K562 (cell line): Measurements from ENCODE around the gene GRB2. TPM values are rescaled to one million over a fixed set of nuclear protein-coding genes. Genes with fewer than 3 reads are reported as not detected.

ENCODE experiments used
- BACH1 ChIP-seq: fragments of 200-800 bp; sonication (Bioruptor generic); IDR thresholded peaks from 2 replicates; pipeline ENCODE4 v1.6.1; 2016; ENCODE audit warnings: missing genetic modification characterization, missing compliant biosample characterization
- GATA2 ChIP-seq: sonication (generic); formaldehyde crosslinking; IDR thresholded peaks from 2 replicates; pipeline ENCODE4 v1.4.0; 2020; ENCODE audit warnings: mild to moderate bottlenecking, missing genetic modification reagents
- ILK ChIP-seq: fragments of 450-650 bp; IDR thresholded peaks from 2 replicates; pipeline ENCODE4 v1.6.1; 2016; ENCODE audit warnings: missing genetic modification characterization, low read depth, mild to moderate bottlenecking, missing compliant biosample characterization, moderate library complexity, borderline replicate concordance
- MED1 ChIP-seq: sonication (generic); formaldehyde crosslinking; IDR thresholded peaks from 2 replicates; pipeline ENCODE4 v1.8.1; 2023; ENCODE audit warnings: missing genetic modification reagents, borderline replicate concordance
- MTA2 ChIP-seq: fragments of 450-650 bp; IDR thresholded peaks from 2 replicates; pipeline ENCODE4 v1.6.1; 2016; ENCODE audit warnings: low read depth
- NRF1 ChIP-seq, 2 experiments: fragments of 450-650 bp; IDR thresholded peaks in 1 of 2; conservative IDR thresholded peaks in 1 of 2; 2 replicates each; pipeline ENCODE4 v1.6.1; 2014; ENCODE audit warnings: mild to moderate bottlenecking in 2 of 2
- SNIP1 ChIP-seq: fragments of 450-650 bp; IDR thresholded peaks from 2 replicates; pipeline ENCODE4 v1.7.1; 2017; ENCODE audit warnings: low read depth, mild to moderate bottlenecking
- SOX6 ChIP-seq: fragments of 450-650 bp; IDR thresholded peaks from 2 replicates; pipeline ENCODE4 v1.6.1; 2014; ENCODE audit warnings: mild to moderate bottlenecking
- TARDBP ChIP-seq: fragments of 450-650 bp; IDR thresholded peaks from 2 replicates; pipeline ENCODE4 v1.6.1; 2016
- XRCC4 ChIP-seq: IDR thresholded peaks from one replicate; pipeline ENCODE4 v1.6.1; 2011; ENCODE audit not compliant: insufficient read depth, insufficient read length; ENCODE audit errors: extremely low read depth
- ZBTB8A ChIP-seq: fragments of 450-650 bp; IDR thresholded peaks from 2 replicates; pipeline ENCODE4 v1.6.1; 2018; ENCODE audit warnings: mild to moderate bottlenecking, moderate library complexity; ENCODE audit not compliant: partially characterized antibody
- ZC3H4 ChIP-seq: sonication (generic); formaldehyde crosslinking; IDR thresholded peaks from 2 replicates; pipeline ENCODE4 v1.9.0; 2021; ENCODE audit warnings: missing genetic modification reagents, borderline replicate concordance
- ZNF253 ChIP-seq: fragments of 250-450 bp; sonication (Bioruptor Pico); conservative IDR thresholded peaks from 2 replicates; pipeline ENCODE4 v1.6.1; 2021; ENCODE audit warnings: mild to moderate bottlenecking
- ZNF436 ChIP-seq: fragments of 250-450, 450-650 bp; sonication (Bioruptor Pico); formaldehyde crosslinking; IDR thresholded peaks from 2 replicates; pipeline ENCODE4 v1.7.0; 2020; ENCODE audit warnings: mild to moderate bottlenecking
- polyA plus RNA-seq, 8 experiments: library from polyadenylated mRNA; depleted of rRNA in 4 of 8; stranded (reverse) in 5 of 8; unstranded in 3 of 8; fragments of >200 nt; fragmentation: Nextera tagmentation in 2 of 8; fragmentation: Illumina TruSeq in 1 of 8; extraction: Ambion mirVana in 2 of 8; extraction: Trizol in 1 of 8; gene quantifications; 2 replicates each; pipeline versions ENCODE4 v1.2.1 to v1.2.3, GENCODE V29; 2011 to 2014; ENCODE audit warnings: inconsistent platforms in 1 of 8, missing spikeins in 1 of 8
- total RNA-seq, 7 experiments: library from RNA; depleted of rRNA in 6 of 7; stranded (reverse); fragments of >200 nt in 6 of 7; fragmentation: Illumina TruSeq in 2 of 7; extraction: Trizol in 2 of 7; gene quantifications; 2 replicates each; pipeline versions ENCODE4 v1.2.1 to v1.2.3, GENCODE V29; 2011 to 2021; ENCODE audit warnings: low replicate concordance in 1 of 7
- TF ChIP-seq, protein P1 (sequence below): fragments of 450-650 bp; IDR thresholded peaks from 2 replicates; pipeline ENCODE4 v1.6.1; 2016; ENCODE audit warnings: borderline replicate concordance
- TF ChIP-seq, protein P2 (sequence below): IDR thresholded peaks from 2 replicates; pipeline ENCODE4 v1.6.1; 2016; ENCODE audit warnings: missing genetic modification characterization, missing compliant biosample characterization
- TF ChIP-seq, protein P3 (sequence below): sonication (generic); formaldehyde crosslinking; IDR thresholded peaks from 2 replicates; pipeline ENCODE4 v1.5.0; 2020; ENCODE audit warnings: missing genetic modification reagents
- TF ChIP-seq, protein P4 (sequence below): fragments of 250-450 bp; sonication (Bioruptor Pico); IDR thresholded peaks from 2 replicates; pipeline ENCODE4 v1.4.0; 2020; ENCODE audit warnings: borderline replicate concordance
- TF ChIP-seq, protein P5 (sequence below), 2 experiments: IDR thresholded peaks in 1 of 2; conservative IDR thresholded peaks in 1 of 2; 2 replicates each; pipeline ENCODE4 v1.6.1; 2016; ENCODE audit warnings: low read depth in 2 of 2, mild to moderate bottlenecking in 1 of 2, missing compliant biosample characterization in 1 of 2, missing genetic modification characterization in 1 of 2, moderate library complexity in 1 of 2

Gene GRB2
- total and polyA plus RNA-seq, 9 of the 15 experiments (the other 6 are each of a cell fraction or from before 2014, with no cell fraction given), result 57.2 to 136 (median 84.8) TPM

DNA sequence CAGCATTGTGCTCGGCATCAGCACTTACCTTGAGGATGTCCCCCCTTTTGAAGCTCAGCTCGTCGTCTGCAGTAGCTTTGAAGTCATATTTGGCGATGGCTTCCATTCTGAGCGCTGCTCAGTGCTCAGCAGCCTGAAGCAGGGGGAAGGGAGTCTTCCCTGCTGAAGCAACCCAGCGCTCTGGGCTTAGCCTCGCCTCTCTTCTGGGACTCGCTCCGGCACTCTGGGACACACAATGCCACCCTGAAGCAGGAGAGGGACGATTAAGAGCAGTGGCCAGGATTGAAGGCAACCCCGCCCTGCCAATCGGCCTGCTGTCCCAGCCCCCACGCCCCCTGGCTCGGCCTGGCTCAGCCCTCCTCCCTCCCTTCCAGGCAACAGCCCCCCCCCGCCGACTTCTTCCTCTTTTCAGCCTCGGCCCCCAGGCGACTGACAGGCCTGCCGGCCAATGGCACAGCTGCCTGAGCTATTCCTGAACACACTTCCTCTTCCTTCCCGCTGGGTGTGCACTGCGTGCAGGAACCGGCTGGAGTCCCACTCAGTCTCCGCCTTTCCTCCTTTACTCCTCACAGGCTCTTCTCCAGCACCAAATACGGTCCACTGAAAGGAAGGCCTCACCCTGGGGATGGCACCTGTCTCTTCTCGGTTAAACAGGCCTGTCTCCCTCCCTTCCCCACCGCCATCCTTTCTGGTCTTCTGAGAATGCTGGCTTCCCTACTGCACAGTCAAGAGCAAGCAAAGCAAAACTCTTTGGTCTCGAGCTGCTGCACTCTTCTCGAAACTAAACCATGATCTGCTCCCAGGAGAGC is 11.8 kb downstream of the GRB2 start (continued):
- TF ChIP-seq, protein P1, sequence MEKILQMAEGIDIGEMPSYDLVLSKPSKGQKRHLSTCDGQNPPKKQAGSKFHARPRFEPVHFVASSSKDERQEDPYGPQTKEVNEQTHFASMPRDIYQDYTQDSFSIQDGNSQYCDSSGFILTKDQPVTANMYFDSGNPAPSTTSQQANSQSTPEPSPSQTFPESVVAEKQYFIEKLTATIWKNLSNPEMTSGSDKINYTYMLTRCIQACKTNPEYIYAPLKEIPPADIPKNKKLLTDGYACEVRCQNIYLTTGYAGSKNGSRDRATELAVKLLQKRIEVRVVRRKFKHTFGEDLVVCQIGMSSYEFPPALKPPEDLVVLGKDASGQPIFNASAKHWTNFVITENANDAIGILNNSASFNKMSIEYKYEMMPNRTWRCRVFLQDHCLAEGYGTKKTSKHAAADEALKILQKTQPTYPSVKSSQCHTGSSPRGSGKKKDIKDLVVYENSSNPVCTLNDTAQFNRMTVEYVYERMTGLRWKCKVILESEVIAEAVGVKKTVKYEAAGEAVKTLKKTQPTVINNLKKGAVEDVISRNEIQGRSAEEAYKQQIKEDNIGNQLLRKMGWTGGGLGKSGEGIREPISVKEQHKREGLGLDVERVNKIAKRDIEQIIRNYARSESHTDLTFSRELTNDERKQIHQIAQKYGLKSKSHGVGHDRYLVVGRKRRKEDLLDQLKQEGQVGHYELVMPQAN, result peak; percentile 84; the same call in 1 of the 2 replicates
- no peak for TF ChIP-seq ZBTB8A
- TF ChIP-seq MTA2, result no peak
- no peak for TF ChIP-seq GATA2 (CRISPR knock-in tag)
- TF ChIP-seq BACH1, result no peak
- no peak for TF ChIP-seq ZC3H4 (CRISPR knock-in tag)
- no peak; the same call in 1 of the 2 replicates for TF ChIP-seq TARDBP
- TF ChIP-seq SNIP1, result no peak
- TF ChIP-seq, protein P2, sequence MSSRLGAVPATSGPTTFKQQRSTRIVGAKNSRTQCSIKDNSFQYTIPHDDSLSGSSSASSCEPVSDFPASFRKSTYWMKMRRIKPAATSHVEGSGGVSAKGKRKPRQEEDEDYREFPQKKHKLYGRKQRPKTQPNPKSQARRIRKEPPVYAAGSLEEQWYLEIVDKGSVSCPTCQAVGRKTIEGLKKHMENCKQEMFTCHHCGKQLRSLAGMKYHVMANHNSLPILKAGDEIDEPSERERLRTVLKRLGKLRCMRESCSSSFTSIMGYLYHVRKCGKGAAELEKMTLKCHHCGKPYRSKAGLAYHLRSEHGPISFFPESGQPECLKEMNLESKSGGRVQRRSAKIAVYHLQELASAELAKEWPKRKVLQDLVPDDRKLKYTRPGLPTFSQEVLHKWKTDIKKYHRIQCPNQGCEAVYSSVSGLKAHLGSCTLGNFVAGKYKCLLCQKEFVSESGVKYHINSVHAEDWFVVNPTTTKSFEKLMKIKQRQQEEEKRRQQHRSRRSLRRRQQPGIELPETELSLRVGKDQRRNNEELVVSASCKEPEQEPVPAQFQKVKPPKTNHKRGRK (tag), result no peak
- TF ChIP-seq, protein P3, sequence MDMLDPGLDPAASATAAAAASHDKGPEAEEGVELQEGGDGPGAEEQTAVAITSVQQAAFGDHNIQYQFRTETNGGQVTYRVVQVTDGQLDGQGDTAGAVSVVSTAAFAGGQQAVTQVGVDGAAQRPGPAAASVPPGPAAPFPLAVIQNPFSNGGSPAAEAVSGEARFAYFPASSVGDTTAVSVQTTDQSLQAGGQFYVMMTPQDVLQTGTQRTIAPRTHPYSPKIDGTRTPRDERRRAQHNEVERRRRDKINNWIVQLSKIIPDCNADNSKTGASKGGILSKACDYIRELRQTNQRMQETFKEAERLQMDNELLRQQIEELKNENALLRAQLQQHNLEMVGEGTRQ (CRISPR knock-in tag), result no peak
- peak in 1 of 2 experiments; percentile 8; a peak in 1 of 4 replicates for TF ChIP-seq NRF1 (conservative IDR thresholded peaks at IDR 0.05 in 1 of 2, IDR thresholded peaks at IDR 0.05 in 1 of 2)
- no peak for TF ChIP-seq SOX6
- TF ChIP-seq MED1 (CRISPR knock-in tag), result no peak
- no peak for TF ChIP-seq ZNF253
- no peak for TF ChIP-seq ILK (tag)
- TF ChIP-seq, protein P4, sequence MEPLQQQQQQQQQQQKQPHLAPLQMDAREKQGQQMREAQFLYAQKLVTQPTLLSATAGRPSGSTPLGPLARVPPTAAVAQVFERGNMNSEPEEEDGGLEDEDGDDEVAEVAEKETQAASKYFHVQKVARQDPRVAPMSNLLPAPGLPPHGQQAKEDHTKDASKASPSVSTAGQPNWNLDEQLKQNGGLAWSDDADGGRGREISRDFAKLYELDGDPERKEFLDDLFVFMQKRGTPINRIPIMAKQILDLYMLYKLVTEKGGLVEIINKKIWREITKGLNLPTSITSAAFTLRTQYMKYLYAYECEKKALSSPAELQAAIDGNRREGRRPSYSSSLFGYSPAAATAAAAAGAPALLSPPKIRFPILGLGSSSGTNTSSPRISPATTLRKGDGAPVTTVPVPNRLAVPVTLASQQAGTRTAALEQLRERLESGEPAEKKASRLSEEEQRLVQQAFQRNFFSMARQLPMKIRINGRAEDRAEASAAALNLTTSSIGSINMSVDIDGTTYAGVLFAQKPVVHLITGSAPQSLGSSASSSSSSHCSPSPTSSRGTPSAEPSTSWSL, result no peak
- no peak for TF ChIP-seq ZNF436 (CRISPR knock-in tag)
- no peak for TF ChIP-seq XRCC4
- TF ChIP-seq, protein P5, sequence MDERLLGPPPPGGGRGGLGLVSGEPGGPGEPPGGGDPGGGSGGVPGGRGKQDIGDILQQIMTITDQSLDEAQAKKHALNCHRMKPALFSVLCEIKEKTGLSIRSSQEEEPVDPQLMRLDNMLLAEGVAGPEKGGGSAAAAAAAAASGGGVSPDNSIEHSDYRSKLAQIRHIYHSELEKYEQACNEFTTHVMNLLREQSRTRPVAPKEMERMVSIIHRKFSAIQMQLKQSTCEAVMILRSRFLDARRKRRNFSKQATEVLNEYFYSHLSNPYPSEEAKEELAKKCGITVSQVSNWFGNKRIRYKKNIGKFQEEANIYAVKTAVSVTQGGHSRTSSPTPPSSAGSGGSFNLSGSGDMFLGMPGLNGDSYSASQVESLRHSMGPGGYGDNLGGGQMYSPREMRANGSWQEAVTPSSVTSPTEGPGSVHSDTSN (CRISPR knock-in tag; IDR thresholded peaks at IDR 0.05; ENCODE audit: low read depth), result peak; percentile 98
- TF ChIP-seq, protein P5 (tag; conservative IDR thresholded peaks at IDR 0.05; ENCODE audit: low read depth), result peak; percentile 99
